HG02840 (cell line): ENCODE measurements around the gene MAGEA2B.
"Not testable (repeated sequence)": the region's sequence is repeated elsewhere in the genome, so short reads cannot be mapped to it uniquely, and the experiment has no call there.

Source experiments
- ATAC-seq: cut with Tn5 transposase; IDR thresholded peaks from one replicate; pipeline ENCODE4 v1.9.1; 2021; ENCODE audit warnings: mild to moderate bottlenecking, moderate library complexity, moderate number of reproducible peaks; ENCODE audit not compliant: unreplicated experiment, low FRiP score

Gene MAGEA2B

DNA sequence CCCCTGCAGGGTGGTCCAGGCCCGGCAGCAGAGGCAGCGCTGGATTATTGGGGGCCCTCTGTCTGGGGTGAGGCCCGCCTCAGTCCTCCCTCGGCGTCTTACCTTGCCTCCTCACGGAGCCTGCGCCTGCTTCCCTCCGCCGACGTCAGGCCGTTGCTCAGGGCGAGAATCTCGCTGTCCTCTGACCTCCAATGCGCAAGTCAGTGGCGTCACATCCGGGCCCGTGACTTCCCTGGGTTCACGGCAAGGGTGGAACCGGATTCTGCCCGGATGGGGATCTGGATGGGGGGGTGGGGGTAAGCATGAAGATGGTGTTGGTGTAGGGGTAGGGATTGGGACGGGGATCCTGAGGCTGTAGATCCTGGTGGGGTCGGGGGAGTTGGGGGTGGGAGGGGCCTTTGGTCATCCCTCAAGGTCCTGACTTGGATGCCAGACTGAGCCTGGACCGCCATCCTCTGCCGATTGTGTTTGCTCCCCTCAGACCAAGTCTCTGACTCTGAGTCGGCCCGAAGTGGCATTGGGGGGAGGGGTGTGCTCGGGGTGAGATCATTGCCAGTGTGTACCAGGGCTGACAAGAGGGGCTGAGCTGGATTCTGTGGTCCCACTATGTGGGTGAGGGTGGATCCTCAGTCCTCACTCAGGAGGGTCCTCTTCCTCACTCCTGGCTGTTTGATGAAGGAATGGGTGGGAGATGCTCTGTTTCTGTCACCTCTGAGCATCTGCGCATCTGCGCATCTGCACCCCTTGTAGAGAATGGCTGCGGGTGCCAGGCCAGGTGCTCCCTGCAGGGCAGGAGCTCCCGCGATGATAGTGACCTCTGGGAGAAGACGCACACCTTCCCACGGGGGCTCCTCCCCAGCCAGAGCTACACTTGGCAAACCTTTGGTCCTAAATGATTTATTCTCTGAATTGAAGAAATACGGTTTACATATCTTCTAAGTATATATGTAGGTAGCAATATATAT lies 39.5 kb downstream of the MAGEA2B start, which contains the start of gene MAGEA2:
TSS of gene MAGEA2 (minus strand) at position 157 of the 965 bp plus-strand sequence. CDS start 2,479 bp downstream, outside the sequence.
- ATAC-seq = not testable (repeated sequence)

DNA sequence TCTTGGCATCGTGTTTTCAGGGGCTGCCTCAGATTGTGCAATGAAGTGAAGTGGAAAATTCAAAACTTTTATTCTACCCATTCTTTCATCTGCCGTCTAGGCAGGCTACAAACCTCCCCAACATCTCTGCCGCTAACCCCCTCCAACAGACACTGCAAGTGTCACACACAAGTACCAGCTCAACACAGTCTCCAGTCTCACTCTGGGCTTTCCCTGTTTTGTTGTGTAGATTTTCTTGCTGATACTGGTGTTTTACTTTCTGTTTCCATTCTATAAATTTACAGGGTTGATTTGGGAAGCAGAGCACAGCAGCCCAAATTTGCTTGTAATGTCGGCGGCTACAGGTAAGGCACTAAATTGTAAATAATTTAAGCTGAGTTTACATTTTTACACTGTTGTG lies 40.4 kb downstream of the MAGEA2B start:
- ATAC-seq = not testable (repeated sequence)

DNA sequence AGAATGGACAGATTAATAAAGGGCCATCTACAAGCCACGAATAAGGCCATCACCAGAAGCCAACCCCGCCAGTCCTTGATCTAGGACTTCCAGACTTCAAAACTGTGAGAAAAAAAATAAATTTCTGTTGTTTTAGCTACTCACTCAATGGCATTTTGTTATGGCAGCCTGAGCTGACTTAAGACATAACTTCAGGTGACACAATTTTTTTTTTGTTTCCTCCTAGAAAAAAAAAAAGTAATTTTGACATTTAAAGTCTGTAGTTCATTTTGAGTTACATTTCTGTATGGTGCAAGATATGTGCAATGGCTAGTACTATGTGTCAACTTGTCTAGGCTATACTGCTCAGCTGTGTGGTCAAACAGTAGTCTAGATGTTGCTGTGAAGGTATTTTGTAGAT lies 44.5 kb downstream of the MAGEA2B start, which contains the start of gene CSAG3:
TSS of gene CSAG3 (plus strand) at position 301 of the 400 bp plus-strand sequence.
- not testable (repeated sequence) for ATAC-seq

DNA sequence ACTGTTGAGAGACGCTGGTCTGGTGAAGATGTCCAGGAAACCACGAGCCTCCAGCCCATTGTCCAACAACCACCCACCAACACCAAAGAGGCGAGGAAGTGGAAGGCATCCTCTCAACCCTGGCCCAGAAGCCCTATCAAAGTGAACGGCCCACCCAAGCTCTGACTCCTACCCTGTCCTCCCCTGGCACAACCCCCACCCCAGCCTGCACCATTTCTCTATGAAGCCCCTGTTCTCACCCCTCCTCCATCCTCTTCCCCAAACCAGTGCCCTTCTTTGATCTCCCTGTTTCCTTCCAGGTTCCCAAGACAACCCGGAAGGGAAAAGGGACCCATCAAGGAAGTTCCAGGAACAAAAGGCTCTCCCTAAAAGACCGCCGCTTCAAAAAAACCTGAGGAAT lies 45.1 kb downstream of the MAGEA2B start:
- not testable (repeated sequence) for ATAC-seq

DNA sequence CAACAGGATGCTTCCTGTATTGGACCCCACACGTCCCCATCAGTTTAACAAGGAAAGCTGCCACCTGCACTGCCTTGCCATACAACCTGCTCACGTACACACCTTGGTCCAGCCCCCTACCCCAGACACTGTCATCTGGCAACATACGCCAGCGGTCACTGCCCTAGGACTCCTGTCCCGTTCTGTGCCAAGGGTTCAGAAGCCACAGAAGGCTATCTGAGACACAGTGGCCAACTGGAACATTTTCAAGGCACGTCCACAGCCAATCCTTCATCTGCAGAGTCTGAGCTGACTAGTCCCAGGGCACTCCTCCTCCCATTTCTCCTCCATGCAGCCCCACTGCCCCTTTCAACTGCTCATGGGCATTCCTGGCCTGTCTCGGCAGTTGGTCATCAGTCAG lies 47.2 kb downstream of the MAGEA2B start:
- not testable (repeated sequence) for ATAC-seq

DNA sequence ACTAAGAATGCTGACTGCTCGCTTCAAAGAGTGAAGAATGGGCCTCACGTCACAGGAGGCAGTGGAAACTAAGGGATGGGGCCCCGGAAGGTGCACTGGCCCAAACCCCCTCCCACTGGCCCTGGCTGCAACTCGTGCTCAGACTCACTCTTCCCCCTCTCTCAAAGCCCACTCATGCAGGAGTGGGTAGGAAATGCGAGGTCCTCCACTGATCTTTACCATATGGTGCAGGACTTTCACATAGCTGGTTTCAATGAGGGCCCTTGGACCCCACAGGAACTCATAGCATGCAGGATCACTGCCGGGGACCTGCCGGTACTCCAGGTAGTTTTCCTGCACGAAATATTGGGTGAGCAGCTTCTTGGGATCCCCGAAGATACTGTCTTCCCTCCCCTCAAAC lies 52.1 kb downstream of the MAGEA2B start:
- ATAC-seq = not testable (repeated sequence)
